GM23248 (cell line): ENCODE results near the gene CRTAC1. TPM values are rescaled to one million over a fixed set of nuclear protein-coding genes. Genes with fewer than 3 reads are reported as not detected.
A peak's percentile ranks its signal among the peaks of the same experiment; 100 is the strongest.

Source experiments
- DNase-seq: peaks from one replicate; pipeline ENCODE4 v3.0.0-alpha.2; 2015
- H2AFZ ChIP-seq: fragments of 200-600 bp; sonication (generic); 2 replicates; pipeline ENCODE4 v1.6.1; 2016; ENCODE audit warnings: antibody characterized with exemption
- H3F3A ChIP-seq: fragments of 200-600 bp; sonication (generic); 2 replicates; pipeline ENCODE4 v1.6.1; 2016; ENCODE audit warnings: mild to moderate bottlenecking, antibody characterized with exemption, mixed run types; ENCODE audit not compliant: insufficient read depth
- H3K27ac ChIP-seq: fragments of 200-600 bp; sonication (generic); 2 replicates; pipeline ENCODE4 v1.5.1; 2016; ENCODE audit warnings: mild to moderate bottlenecking
- H3K27me3 ChIP-seq: fragments of 200-600 bp; sonication (generic); replicated peaks from 2 replicates; pipeline ENCODE4 v1.6.1; 2016; ENCODE audit warnings: mild to moderate bottlenecking; ENCODE audit not compliant: insufficient read depth
- H3K36me3 ChIP-seq: fragments of 200-600 bp; sonication (generic); 2 replicates; pipeline ENCODE4 v1.6.1; 2016; ENCODE audit warnings: low read depth, mild to moderate bottlenecking
- H3K4me1 ChIP-seq: fragments of 200-600 bp; sonication (generic); 2 replicates; pipeline ENCODE4 v1.6.1; 2016; ENCODE audit warnings: mild to moderate bottlenecking; ENCODE audit not compliant: insufficient read depth
- H3K4me2 ChIP-seq: fragments of 200-600 bp; sonication (generic); one replicate; pipeline ENCODE4 v1.6.1; 2016; ENCODE audit warnings: mild to moderate bottlenecking; ENCODE audit not compliant: unreplicated experiment
- H3K4me3 ChIP-seq: fragments of 200-600 bp; sonication (generic); 2 replicates; pipeline ENCODE4 v1.5.1; 2016; ENCODE audit warnings: mild to moderate bottlenecking
- H3K79me2 ChIP-seq: fragments of 200-600 bp; sonication (generic); 2 replicates; pipeline ENCODE4 v1.6.1; 2016; ENCODE audit warnings: mild to moderate bottlenecking; ENCODE audit not compliant: insufficient read depth
- H3K9ac ChIP-seq: fragments of 200-600 bp; sonication (generic); 2 replicates; pipeline ENCODE4 v1.6.1; 2016; ENCODE audit warnings: mild to moderate bottlenecking
- H3K9me2 ChIP-seq: fragments of 200-600 bp; sonication (generic); 2 replicates; pipeline ENCODE4 v1.6.1; 2016; ENCODE audit warnings: mixed run types, mild to moderate bottlenecking, moderate library complexity; ENCODE audit not compliant: insufficient read depth
- H3K9me3 ChIP-seq: fragments of 200-600 bp; sonication (generic); one replicate; pipeline ENCODE4 v1.6.1; 2017; ENCODE audit warnings: low read depth
- H4K20me1 ChIP-seq: fragments of 200-600 bp; sonication (generic); 2 replicates; pipeline ENCODE4 v1.6.0; 2016; ENCODE audit not compliant: insufficient read depth
- EZH2 ChIP-seq: fragments of 200-600 bp; sonication (generic); IDR thresholded peaks from 2 replicates; pipeline ENCODE4 v1.6.1; 2018; ENCODE audit warnings: antibody characterized with exemption, mild to moderate bottlenecking; ENCODE audit not compliant: insufficient read depth, poor library complexity, severe bottlenecking
- EZH2phosphoT487 ChIP-seq: fragments of 200-600 bp; sonication (generic); IDR thresholded peaks from 2 replicates; pipeline ENCODE4 v1.6.1; 2018; ENCODE audit warnings: antibody characterized with exemption, moderate library complexity, mild to moderate bottlenecking, low read depth; ENCODE audit not compliant: insufficient read depth
- WGBS, 2 experiments: methylation state at CpG; one replicate each; pipeline ENCODE4 v1.1.6; 2015 to 2017; ENCODE audit warnings: low lambda C conversion rate in 2 of 2, low coverage in 1 of 2; ENCODE audit errors: missing lambda C conversion rate in 2 of 2; 5-methylcytosine and 5-hydroxymethylcytosine counted together
- in situ Hi-C: fragments of 300-500 bp; cut with MboI; formaldehyde crosslinking; loops from 2 replicates; pipeline ENCODE4 v1.15.0; 2020
- polyA plus RNA-seq: library from polyadenylated mRNA; unstranded; fragments of >200 nt; fragmentation: Nextera tagmentation; extraction: Ambion mirVana; gene quantifications from 2 replicates; pipeline ENCODE4 v1.2.1, GENCODE V29; 2016
- total RNA-seq: library from RNA; depleted of rRNA; stranded (reverse); fragments of >200 nt; shearing (Covaris generic); gene quantifications from 2 replicates; pipeline ENCODE4 v1.2.3, GENCODE V29; 2014

Gene CRTAC1
- total and polyA plus RNA-seq, 2 experiments from 2014 or later: not detected

DNA sequence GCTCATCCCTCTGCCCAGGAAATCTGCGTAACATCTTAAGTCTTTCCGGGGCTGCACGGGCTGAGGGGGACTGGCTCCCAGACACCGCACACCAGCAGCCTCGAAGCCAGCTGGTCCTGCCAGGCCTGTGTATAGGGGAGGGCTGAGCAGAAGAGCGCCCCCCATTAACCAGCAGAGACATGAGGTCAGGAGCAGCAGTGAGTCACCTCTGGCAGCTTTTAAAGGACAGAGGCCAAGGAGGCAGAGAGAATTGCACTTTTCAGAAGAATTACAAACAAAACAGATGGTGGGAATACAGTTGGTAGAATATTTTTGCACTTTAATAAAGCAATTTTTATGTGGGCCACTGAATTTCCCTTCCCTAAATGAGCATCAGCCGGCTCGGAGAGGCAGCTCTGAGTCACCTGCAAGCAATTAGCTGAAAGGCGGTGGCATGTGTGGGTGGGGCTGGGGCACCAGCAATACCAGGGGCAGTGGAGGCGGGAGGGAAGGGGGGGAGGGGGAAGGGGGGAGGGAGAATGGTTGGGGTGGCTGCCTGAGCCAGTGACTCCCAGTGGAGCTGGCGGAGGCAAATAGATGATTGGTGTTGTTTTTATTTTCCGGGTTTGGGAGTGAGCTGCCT lies 141.7 kb downstream of the CRTAC1 start:
- H3F3A ChIP-seq: no peaks in the 10 kb centered on the region
- TF ChIP-seq EZH2 (no peak), EZH2phosphoT487 (no peak)
- H3K9ac ChIP-seq: no peak overlapping the region
- peaks cover 5% of the 10 kb centered on the region; the same call in 1 of the 2 replicates for H3K4me1 ChIP-seq
- no peaks in the 10 kb centered on the region for H3K79me2 ChIP-seq
- no peaks in the 10 kb centered on the region for H3K9me2 ChIP-seq
- 19 to 24% methylated on average over 11 to 12 of the region's 12 CpGs for WGBS, 2 experiments
- peak overlapping the region; percentile 59 for H3K4me2 ChIP-seq
- no peak overlapping the region for H2AFZ ChIP-seq
- no peak overlapping the region for H3K4me3 ChIP-seq
- no peaks in the 10 kb centered on the region for H3K36me3 ChIP-seq
- in situ Hi-C loops: no loop called here
- peak; percentile 78 for DNase-seq
- no peaks in the 10 kb centered on the region for H4K20me1 ChIP-seq
- H3K27me3 ChIP-seq: peaks cover 12% of the 10 kb centered on the region; the same call in 1 of the 2 replicates
- no peak overlapping the region for H3K27ac ChIP-seq
- no peaks in the 10 kb centered on the region for H3K9me3 ChIP-seq

DNA sequence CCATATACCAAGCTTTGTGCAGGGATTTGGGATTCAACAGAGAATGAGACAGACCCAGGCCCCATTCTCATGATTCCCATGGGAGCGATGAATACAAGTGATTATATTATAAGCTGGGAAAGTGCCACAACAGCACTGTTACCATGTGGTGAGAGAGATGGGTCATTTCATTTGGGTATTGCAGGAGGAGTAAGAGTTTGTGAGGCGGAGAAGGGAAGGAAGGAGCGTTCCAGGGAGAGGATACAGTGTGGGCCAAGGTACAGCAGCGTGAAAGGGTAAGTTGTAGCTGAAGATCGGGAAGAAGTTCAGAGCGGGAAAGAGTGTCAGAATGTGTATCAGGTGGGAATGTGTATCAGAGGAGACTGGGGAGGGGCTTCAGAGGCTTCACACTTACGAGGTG lies 142.3 kb downstream of the CRTAC1 start:
- Histone ChIP-seq H4K20me1 (no peaks in the 10 kb centered on the region), H3K36me3 (no peaks in the 10 kb centered on the region), H3K27me3 (peaks cover 6% of the 10 kb centered on the region; the same call in 1 of the 2 replicates), H3K9me2 (no peaks in the 10 kb centered on the region), H3K9ac (no peak overlapping the region), H3F3A (no peaks in the 10 kb centered on the region), H3K9me3 (no peaks in the 10 kb centered on the region), H3K27ac (no peak overlapping the region), H3K4me3 (no peak overlapping the region), H3K79me2 (no peaks in the 10 kb centered on the region), H3K4me1 (peaks cover 5% of the 10 kb centered on the region; the same call in 1 of the 2 replicates), H2AFZ (no peak overlapping the region), H3K4me2 (no peak overlapping the region)
- DNase-seq: no peak
- in situ Hi-C loops: no loop called here
- 93 to 97% methylated on average over 7 of the region's 7 CpGs for WGBS, 2 experiments
- TF ChIP-seq EZH2phosphoT487 (no peak), EZH2 (no peak)

DNA sequence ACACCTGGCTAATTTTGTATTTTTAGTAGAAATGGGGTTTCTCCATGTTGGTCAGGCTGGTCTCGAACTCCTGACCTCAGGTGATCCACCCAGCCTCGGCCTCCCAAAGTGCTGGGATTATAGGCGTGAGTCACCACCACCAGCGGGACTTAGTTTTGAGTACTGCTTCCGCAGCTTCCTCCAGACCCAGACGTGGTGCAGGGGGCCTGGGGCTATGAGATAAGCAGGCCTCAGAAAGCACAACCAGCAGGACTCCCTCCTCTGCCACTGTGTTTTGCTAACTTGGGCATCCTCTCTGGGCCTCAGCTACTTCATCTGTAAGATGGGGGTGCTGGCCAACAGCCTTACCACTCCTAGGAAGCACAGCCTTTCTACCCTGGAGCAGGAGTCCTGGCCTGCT lies 143.0 kb downstream of the CRTAC1 start:
- Histone ChIP-seq H4K20me1 (no peaks in the 10 kb centered on the region), H3K9me3 (no peaks in the 10 kb centered on the region), H2AFZ (no peak overlapping the region), H3K27me3 (no peaks in the 10 kb centered on the region), H3K9me2 (no peaks in the 10 kb centered on the region), H3K4me3 (no peak overlapping the region), H3F3A (no peaks in the 10 kb centered on the region), H3K36me3 (no peaks in the 10 kb centered on the region), H3K9ac (no peak overlapping the region), H3K79me2 (no peaks in the 10 kb centered on the region), H3K4me1 (peaks cover 10% of the 10 kb centered on the region), H3K4me2 (no peak overlapping the region), H3K27ac (no peak overlapping the region)
- 93 to 95% methylated on average over 6 of the region's 6 CpGs for WGBS, 2 experiments
- DNase-seq: no peak
- in situ Hi-C loops: no loop called here
- no peak for TF ChIP-seq EZH2
- no peak for TF ChIP-seq EZH2phosphoT487

DNA sequence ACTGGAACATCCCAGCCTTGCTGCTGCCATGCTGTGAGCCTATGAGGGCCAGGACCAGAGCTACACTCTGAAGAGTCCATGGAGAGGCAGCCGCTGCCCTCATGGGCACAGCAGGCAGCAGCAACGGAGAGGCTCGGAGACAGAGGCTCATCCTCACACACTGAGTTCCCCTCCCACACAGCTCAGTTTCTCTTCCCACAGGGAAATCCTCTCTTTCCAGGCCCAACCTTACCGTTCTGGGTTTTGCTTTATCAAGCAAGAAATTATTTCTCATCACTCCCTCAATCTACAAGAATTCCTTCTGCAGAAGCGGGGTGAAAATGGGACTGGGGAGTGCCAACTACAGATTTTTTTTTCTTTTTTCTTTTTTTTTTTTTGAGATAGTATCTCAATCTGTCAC lies 144.1 kb downstream of the CRTAC1 start:
- in situ Hi-C loops: no loop called here
- H3K4me2 ChIP-seq: no peak overlapping the region
- whole genome bisulfite sequencing, 2 experiments: 87 to 89% methylated on average over 5 of the region's 5 CpGs
- no peak overlapping the region for H3K9ac ChIP-seq
- H3K79me2 ChIP-seq: no peaks in the 10 kb centered on the region
- no peak for DNase-seq
- no peaks in the 10 kb centered on the region for H3K9me2 ChIP-seq
- H3F3A ChIP-seq: no peaks in the 10 kb centered on the region
- H4K20me1 ChIP-seq: no peaks in the 10 kb centered on the region
- H3K4me1 ChIP-seq: peaks cover 10% of the 10 kb centered on the region
- no peak overlapping the region for H3K4me3 ChIP-seq
- H2AFZ ChIP-seq: no peak overlapping the region
- H3K27me3 ChIP-seq: no peaks in the 10 kb centered on the region
- no peaks in the 10 kb centered on the region for H3K36me3 ChIP-seq
- no peaks in the 10 kb centered on the region for H3K9me3 ChIP-seq
- TF ChIP-seq EZH2phosphoT487 (no peak), EZH2 (no peak)
- no peak overlapping the region for H3K27ac ChIP-seq
